ENCODE data around the gene IPO8. TPM values are rescaled to one million over a fixed set of nuclear protein-coding genes. Genes with fewer than 3 reads are reported as not detected.

Gene IPO8
- total and polyA plus RNA-seq, 2 of the 4 experiments (the other 2 are of a cell fraction) = 11.1 to 31.5 TPM

DNA sequence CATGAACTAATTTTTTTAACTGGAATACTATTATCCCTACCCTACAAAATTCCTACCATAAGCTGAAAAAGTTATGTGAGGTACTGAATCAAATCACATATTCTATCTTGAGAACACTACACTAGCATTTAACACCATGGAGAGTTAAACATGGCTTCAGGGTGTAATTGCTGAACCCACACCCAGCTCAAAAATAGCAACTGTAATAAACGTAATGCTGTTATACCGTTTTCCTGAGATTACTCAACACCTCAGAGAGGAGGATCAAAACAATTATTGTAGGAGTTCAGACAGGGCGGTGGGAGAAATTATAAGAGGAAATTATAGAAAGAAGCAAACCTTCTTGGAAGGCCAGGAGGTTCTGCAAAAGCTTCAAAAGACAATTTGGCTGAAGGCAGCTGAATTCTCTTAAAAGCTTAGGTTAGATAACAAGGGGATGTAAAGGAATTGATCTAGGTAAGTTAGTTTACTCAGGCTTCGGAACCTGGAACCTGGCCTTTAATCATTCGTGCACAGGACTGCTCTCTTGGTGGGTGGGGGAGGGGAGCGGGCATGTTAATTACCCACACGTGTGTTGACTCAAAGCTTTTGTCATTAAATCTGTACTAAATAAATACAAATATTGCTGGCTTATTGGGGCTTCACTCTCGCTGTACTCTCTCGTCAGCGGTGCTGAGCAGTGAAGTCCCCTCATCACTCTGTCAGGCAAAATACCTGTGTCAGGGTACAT lies 12.1 kb upstream of the IPO8 start:
- H2BK15ac ChIP-seq (ENCODE audit: low read depth, low read length) = no peak overlapping the region

More for the DNA sequence above, 12.1 kb upstream of the IPO8 start:
- ATAC-seq (ENCODE audit: low read depth) (no peak), DNase-seq (no peak)
- no peak overlapping the region for H3K18ac ChIP-seq (ENCODE audit: low read depth, low read length)
- no peaks in the 10 kb centered on the region for H4K20me1 ChIP-seq (ENCODE audit: insufficient read depth, low read length)
- no CpG with 5 or more reads among the region's 10 CpGs for WGBS, 2 experiments (ENCODE audit: extremely low coverage in 2 of 2, insufficient read length in 1 of 2)
- in situ Hi-C loops (cut with MboI; ENCODE audit: low sequenced_read_pairs) (no loop called here), dilution Hi-C loops (cut with HindIII; ENCODE audit: low sequenced_read_pairs, unreplicated experiment) (no loop called here), intact Hi-C loops (cut with micrococcal nuclease) (no loop called here)
- H3K4me1 ChIP-seq (ENCODE audit: control insufficient read depth, insufficient read depth, low read length) = no peaks in the 10 kb centered on the region
- no peak for TF ChIP-seq ELK1 (IDR thresholded peaks at IDR 0.05; ENCODE audit: borderline replicate concordance, low read depth, low read length)
- no peak for TF ChIP-seq RAD21 (IDR thresholded peaks at IDR 0.05; ENCODE audit: low read length)
- TF ChIP-seq RCOR1 (IDR thresholded peaks at IDR 0.05; ENCODE audit: insufficient replicate concordance, low read length) = no peak
- no peak for TF ChIP-seq POLR2A (IDR thresholded peaks at IDR 0.05; ENCODE audit: low read depth, low read length)
- no peak for TF ChIP-seq USF2 (IDR thresholded peaks at IDR 0.05; ENCODE audit: low read depth, low read length)
- no peak for TF ChIP-seq FOS (IDR thresholded peaks at IDR 0.05; ENCODE audit: low read depth, low read length)
- TF ChIP-seq NFE2L2 (IDR thresholded peaks at IDR 0.05; ENCODE audit: low read depth, low read length) = no peak
- TF ChIP-seq, protein P1, sequence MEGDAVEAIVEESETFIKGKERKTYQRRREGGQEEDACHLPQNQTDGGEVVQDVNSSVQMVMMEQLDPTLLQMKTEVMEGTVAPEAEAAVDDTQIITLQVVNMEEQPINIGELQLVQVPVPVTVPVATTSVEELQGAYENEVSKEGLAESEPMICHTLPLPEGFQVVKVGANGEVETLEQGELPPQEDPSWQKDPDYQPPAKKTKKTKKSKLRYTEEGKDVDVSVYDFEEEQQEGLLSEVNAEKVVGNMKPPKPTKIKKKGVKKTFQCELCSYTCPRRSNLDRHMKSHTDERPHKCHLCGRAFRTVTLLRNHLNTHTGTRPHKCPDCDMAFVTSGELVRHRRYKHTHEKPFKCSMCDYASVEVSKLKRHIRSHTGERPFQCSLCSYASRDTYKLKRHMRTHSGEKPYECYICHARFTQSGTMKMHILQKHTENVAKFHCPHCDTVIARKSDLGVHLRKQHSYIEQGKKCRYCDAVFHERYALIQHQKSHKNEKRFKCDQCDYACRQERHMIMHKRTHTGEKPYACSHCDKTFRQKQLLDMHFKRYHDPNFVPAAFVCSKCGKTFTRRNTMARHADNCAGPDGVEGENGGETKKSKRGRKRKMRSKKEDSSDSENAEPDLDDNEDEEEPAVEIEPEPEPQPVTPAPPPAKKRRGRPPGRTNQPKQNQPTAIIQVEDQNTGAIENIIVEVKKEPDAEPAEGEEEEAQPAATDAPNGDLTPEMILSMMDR (conservative IDR thresholded peaks at IDR 0.05; ENCODE audit: low read depth, low read length) = no peak
- no peak for TF ChIP-seq CHD1 (IDR thresholded peaks at IDR 0.05; ENCODE audit: low read depth, low read length)
- no peak for TF ChIP-seq BHLHE40 (IDR thresholded peaks at IDR 0.05; ENCODE audit: low read depth, low read length)
- H3K79me1 ChIP-seq (ENCODE audit: low read depth in 1 of 2, low read length in 2 of 2) = no peaks in the 10 kb centered on the region
- H3K4me3 ChIP-seq (ENCODE audit: insufficient read depth, low read depth, low read length) = no peak overlapping the region
- no peak overlapping the region for H2BK120ac ChIP-seq (ENCODE audit: low read depth, low read length)
- H3K27ac ChIP-seq (ENCODE audit: insufficient read depth, low read length) = no peak overlapping the region
- no peaks in the 10 kb centered on the region for H3K27me3 ChIP-seq (ENCODE audit: control insufficient read depth, insufficient read depth, low read length)
- H3K4me2 ChIP-seq (ENCODE audit: low read depth, low read length) = no peak overlapping the region
- H3K4ac ChIP-seq (ENCODE audit: low read depth, low read length) = no peak overlapping the region
- no peak overlapping the region for H2BK5ac ChIP-seq (ENCODE audit: low read depth, low read length, poor library complexity, severe bottlenecking)
- H3K9me3 ChIP-seq (ENCODE audit: control insufficient read depth, insufficient read depth, low read length) = no peaks in the 10 kb centered on the region
- H4K5ac ChIP-seq (ENCODE audit: low read depth, low read length) = no peak overlapping the region
- no peak overlapping the region for H2AK5ac ChIP-seq (ENCODE audit: low read depth, low read length)
- H3K23ac ChIP-seq (ENCODE audit: low read depth, low read length) = no peak overlapping the region
- H2AFZ ChIP-seq (replicated peaks; ENCODE audit: low read length, poor library complexity) = no peak overlapping the region
- H3K14ac ChIP-seq (replicated peaks; ENCODE audit: low read depth, low read length) = no peak overlapping the region
- H3K36me3 ChIP-seq (ENCODE audit: control insufficient read depth, insufficient read depth, low read length) = peaks cover 9% of the 10 kb centered on the region
- BruUV-seq (replicated peaks) = no TSS peak
- no peak overlapping the region for H3K56ac ChIP-seq (ENCODE audit: extremely low read depth, insufficient read depth, low read length)
- H4K91ac ChIP-seq (ENCODE audit: insufficient read depth, low read depth, low read length) = no peak overlapping the region
- POLR2A ChIA-PET (ENCODE audit: unreplicated experiment) = no interaction called here
- no peak overlapping the region for H2BK20ac ChIP-seq (ENCODE audit: low read depth, low read length)
- no peak overlapping the region for H2AK9ac ChIP-seq (replicated peaks; ENCODE audit: low read depth, low read length, poor library complexity)
- no peaks in the 10 kb centered on the region for H3K9me1 ChIP-seq (ENCODE audit: insufficient read depth, low read length)
- H3K9ac ChIP-seq (ENCODE audit: low read depth, low read length) = no peak overlapping the region
- no peak overlapping the region for H4K8ac ChIP-seq (ENCODE audit: low read depth in 2 of 2, low read length in 2 of 2)
- CTCF ChIA-PET = no interaction called here

Data from IMR-90 (cell line).